Activated CD8-positive, alpha-beta memory T cell treated with anti-CD3 and anti-CD28 coated beads, Interleukin-2, amount 50 U/mL, for 48 hours (primary cell): ENCODE results near the gene GRID1.

Experiments
- DNase-seq: peaks from one replicate; pipeline ENCODE4 v3.0.0-alpha.2; 2020

The GRID1 gene

DNA sequence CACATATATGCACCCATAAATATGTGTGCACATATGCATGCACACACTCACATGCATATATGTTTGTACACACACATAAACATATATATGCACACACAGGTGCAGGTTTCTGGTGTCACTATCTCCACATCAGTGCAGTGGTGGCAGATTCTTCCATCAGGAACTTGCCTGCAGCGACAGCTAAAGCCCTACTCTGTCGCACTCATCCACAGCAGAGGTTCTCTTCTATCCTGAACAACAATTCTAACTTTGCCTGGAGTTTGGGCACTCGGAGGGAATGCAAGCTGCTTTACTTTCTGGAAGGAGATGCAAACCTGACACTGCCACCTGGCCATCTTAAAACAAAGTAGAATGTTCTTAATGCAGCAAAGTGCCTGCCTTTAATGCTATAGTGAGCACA, 745.8 kb downstream of the GRID1 start:
- no peak for DNase-seq

DNA sequence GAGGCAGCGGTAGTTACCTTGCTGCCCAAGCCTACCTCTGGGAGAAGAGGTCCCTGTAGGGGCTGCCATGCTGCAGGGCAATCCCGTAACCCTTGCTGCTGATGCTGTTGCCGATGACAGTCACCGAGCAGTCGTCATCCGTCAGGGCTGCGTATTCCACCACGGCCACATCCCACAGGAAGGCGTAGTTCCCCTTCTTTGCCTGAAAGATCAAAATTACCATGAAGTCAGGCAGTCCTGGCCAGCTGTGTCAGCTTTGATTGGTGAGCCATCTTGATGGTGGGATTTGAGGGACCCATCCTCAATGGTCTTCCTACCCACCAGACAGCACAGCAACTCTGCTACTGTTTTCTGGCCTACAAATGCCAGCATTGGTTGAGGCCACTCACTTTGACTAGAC, 746.8 kb downstream of the GRID1 start:
- no peak for DNase-seq

DNA sequence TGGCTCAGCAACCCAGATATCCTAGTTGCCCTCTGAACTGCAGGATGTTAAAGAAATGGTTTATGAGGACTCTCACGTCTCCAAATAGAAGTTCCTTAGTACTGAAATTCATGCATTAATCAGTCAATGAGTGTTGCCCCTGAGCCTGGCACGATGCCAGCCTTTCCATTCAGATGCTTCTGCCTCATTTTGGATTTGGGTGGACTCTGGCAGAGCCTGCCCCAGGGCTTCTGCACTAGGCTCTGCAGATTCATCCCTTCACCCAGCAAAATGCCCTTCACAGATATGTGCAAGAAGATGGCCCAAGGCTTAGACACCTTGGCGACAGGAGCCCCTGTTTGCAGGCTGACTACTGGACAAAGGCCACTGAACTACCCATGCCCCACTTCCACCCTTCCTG, 747.8 kb downstream of the GRID1 start:
- peak; percentile 15 for DNase-seq

DNA sequence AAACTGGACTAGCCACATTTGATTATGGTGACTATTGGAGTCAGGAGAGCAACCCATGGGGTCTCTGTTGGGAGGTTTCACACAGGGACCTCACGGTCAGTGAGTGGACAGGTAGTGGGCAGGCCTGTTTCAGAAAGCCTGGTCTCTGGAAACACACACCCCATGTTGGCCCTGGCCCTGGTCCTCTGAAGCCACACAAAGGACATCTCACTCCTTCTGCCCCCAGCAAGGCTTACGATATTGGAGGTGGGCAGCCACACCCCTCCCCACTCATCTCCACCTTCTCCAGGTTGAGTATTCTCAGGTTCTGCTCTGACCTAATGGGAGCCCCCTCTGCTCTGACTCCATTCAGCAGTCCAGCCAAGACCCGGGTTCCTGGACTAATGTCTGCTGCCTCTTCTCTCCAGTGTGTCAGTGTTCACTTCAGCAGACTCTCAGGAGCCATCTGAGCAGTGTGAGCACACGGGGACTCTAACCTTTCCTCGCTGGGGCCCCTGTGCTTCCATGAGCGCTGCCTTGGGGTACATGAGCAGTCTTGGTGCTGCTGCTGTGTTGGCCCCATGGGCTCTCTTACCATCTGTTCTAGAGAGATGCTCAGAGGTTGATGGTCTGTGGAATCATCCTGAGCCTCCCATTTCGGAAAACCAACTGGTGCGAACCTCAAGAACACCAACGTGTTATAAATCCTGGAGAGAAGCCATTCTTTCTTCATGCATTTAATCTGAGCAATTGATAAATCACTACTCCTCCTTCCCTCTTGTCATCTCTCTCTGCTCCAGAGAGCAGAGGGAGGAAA, 748.6 kb downstream of the GRID1 start:
- DNase-seq: no peak

DNA sequence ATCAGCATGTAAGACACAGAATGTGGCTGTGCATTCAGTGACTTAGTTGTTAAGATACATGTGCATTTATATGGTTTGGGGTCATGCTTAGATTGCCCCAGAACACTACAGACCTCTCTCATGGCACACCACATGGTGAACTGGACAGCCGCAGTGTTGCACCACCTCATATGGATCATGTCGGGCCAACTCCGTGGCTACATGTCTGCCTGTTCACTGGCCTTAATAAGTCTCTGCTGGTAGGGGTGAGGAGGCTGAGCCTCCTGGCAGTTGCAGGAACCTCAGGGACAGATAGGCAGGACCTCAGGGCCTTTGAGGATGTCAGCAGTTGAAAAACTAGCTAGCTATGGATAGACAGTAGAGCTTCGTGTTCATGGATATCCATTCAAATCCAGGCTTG, 751.0 kb downstream of the GRID1 start:
- DNase-seq: peak; percentile 23

DNA sequence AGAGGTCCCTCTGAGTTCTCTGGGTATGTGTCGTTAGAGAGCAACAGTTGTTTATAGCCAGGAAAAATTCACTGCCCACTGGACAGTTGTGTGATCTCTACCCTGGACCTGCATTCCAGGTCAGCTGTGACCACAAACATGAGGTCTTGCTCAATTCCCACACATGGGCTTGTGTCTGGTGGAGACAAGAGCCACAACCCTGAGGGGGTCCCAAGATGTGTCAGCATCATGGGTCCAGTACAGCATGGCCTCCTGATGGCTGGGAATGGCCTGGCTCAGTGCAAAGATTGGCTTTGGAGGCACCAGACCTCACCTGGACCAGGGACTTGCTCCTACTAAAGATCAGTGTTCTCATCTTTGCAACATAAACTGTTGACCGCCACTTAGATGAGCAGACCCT, 751.6 kb downstream of the GRID1 start:
- no peak for DNase-seq

DNA sequence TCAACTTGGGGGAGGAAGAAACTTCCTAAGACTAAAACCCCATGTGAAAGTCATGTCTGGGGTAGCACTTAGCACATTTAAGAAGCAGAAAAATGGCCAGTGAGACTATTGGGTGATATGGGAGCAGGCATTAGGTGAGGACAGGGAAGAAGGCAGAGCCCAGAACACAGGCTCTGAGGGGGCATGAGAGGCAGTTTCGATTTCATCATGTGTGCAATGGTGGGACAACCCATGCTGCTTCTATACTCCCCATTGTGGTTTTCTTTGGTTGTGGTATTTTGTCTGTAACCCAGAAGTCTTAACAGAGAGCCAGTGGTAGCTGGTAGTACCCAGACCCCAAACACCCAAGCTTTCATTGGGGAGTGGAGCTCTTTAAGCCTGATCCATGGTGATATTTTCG, 752.0 kb downstream of the GRID1 start:
- DNase-seq: no peak

DNA sequence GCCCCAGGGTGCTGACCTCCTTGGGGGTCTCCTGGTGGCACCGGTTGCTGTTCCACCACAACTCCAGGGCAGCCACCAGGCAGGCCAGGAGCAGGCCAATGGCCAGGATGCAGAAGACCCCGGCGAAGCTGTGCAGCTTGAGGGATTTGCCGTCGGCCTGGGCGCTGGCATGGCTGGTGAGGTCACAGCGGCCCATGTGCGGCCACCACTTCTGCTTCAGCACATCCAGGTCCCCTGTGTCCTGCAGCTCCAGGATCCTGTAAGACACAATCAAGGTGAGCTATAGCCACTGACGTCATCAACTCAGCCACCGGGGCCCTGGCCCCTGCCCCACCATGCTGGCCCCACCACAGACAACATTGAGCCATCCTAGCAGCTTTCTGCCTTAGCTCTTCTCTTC, 753.2 kb downstream of the GRID1 start:
- DNase-seq: no peak

DNA sequence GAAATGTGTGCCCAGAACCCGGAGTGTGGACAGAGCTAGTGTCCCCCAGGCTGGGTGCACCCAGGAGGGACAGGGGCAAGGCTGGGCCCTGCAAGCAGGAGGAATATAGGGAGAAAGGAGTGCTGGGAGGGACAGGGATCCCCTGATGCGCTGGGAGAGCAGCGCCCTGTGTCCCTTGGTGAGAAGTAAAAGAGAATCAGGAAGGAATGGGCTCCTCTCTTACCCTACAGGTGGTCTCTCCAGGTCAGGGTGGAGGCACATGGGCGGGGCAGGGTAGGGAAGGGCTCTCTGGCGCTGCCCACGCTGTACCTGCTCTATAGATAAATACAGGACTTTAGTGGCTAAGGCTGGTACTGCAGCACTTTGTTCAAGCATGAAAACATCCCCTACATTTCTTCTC, 753.8 kb downstream of the GRID1 start:
- no peak for DNase-seq

DNA sequence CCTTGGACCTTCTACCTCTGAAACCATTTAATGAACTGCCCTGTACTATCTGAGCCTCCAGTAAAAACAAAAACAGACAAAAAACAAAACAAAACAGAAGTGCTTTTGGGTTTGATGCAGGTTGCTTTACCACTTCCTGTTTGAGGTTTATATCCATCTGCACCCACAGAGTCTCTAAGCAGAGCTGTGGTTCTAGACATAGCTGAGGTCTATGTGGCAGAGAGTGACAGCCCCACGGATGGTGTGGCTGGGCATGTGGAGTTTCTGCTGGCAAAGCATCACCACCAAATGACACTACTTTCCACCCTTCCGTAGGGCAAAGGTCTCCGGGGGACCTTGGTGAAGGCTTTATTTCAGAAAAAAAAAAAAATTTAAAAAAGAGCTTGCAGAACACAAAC, 754.2 kb downstream of the GRID1 start:
- DNase-seq: peak; percentile 52

DNA sequence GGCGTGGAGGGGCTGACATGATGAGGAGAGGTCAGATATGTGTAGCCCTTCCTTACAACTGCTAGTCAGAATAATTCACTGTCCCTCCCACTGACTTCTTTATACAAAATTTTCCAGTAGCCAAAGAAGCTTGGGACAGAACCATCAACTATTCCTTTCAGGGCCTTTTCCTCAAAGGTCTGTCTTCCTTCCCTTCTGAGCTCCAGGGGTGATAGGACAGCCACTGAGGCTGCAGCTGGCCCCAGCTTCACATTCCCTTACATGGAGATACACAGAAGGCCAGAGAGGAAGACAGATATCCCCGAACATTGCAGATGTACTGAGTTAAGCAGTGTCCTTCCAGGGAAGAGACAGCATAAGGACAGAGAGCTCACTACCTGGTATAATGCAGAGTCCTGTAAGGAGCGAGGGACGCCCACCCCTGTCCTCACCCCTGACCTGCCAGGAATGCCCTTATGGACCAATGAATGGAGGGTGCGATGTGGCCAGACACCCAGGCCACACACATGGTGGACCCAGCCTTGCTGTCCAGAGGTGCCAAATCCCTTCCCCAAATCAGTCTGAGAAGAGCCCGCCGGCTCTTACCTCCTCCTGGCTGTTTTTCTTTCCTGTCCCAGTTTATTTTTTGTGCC, 754.7 kb downstream of the GRID1 start:
- peak; percentile 33 for DNase-seq

DNA sequence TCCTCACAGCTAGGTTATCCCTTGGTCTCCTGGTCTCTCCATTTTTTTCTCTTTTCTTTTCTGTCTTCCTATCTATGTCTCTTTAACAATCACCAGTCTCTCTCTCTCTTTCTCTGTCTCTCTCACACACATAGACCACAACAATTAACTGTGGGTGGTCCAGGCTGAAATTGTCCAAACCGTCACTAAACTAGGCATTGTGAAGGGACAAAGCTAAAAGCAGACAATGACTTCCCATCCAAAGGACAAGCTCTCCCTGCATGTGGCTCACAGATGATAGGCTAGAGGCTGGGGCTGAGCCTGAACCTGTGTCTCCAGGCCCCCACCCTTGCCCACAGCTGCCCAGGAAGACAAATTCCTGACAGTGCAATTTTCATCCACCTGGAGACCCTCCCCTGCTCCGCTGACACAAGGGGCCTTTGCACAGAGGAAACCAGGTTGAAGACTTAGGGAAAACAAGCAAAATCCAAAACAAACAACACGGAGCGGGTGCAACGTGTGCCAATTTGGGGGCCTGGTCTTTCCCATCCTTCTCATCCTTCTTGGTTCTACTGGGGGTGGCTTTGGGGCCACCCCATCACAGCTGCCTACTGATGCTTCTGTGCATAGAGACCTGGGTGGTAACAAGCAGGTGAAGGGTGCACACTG, 755.4 kb downstream of the GRID1 start:
- peak; percentile 33 for DNase-seq

DNA sequence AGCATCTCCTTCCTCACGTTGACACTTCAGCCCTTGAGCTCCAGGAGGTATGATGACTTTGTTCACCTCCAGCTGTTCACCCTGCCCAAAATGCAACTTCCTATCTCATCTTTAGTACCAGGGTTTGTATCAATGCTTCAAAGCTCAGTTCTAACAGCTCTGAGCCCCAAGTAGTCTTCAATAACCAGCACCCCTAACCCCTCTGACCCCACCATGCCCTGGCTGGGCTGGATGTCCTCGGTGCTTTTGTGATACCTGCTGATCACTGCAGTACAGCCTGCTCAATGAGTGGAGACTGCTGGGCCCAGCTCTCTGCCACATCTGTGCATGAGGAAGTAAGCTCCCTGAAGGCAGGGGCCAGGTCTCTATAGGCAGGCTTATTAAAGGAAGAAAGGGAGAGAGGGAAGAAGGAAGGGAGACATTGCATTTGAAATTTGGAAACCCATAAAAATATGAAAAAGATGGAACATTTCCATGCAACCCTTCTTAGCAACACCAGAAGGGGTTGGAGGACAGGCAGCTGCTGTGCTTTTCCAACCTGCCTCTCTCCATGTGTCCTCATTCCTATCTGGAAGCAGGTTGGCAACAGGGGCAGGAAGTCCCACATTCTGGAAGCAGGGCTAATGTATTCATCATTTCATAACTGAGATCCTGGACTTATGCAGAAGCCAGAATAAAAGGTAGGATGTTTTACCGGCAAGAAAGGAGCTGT, 756.1 kb downstream of the GRID1 start:
- peak; percentile 29 for DNase-seq

DNA sequence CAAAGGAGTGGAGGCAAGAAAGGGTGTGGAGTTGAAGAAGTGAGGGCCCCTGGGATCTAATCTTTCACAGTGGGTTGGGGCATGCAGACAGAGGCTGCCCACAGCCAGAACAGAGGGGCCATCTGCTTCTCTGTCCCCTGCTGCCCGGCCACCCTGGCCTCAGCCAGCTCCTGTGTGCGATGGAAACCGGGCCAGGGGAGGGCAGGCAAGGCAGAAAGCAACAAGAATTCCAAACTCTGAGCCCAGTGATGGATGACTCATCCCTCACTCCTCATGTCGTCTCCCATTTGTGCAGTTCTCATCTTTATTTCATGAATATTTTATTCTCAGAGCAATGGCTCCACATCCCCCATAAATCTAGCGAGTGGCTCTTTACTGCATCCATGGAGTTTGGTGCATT, 757.1 kb downstream of the GRID1 start:
- DNase-seq: peak; percentile 10

DNA sequence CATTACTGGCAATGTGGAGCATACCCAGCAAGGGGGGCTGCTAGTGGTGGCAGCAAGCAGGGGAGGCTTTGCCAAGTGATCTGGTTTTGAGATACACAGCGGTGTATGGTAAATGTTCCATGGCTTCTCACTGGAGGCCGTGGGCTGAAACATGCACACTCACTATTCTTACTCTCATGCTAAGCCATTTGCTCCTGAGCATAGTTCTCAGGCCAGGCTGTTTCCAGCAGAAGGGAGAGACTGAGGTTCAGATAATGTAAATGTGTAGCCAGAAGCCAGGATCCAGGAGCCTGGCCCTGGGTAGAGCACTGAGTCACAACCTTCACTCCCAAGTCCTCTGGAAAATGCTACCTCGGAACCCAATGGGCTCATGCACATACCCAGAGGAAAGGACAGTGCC, 757.9 kb downstream of the GRID1 start:
- peak; percentile 18 for DNase-seq

DNA sequence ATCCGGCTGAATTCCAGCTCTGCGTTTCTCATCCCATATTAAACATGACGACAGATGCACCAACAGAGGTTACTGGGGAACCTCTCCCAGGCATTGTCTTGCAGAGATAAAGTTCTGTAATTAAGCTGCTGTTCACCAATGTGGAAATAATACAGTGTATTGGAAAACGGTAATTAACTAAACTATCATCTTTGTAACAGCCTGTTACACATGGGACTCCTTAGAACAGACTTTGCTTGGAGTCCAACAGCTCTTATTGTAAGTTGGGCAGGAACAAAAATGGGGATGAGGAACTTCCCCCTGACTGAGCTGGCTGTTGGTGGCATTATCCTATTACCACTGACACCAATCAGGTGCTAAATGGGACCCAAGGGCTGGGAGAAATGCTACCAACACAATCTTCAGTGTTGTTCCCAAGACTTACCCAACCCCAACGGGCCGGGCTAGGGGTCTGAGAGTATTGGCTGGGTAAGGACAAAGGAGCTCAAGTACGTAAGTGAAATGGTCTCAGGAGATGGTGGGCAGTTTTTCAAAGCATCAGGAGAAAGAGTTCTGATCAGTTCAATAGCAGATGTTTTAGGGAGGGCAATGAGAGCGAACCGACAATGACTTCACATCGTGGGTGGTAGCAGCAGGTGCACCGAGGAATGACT, 759.4 kb downstream of the GRID1 start:
- DNase-seq: no peak

DNA sequence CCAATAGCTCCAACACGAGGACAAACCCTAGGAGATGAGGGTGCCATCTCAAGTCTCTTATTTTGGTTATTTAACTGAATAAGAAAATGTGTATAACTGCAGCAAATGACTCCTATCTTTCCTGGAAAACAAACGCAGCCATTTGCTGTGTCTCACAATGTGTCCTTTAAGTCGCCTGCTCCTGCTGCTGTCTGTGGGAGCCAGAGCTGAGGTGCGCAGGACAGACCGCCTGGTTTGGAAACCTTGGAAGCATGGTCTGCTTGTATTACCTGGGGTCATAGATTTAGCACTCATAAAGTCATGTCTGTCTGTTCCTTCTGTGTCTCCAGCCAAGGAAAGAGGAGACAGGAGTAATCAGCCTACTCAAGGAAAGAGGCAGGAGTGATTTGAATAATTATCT, 760.2 kb downstream of the GRID1 start:
- no peak for DNase-seq

DNA sequence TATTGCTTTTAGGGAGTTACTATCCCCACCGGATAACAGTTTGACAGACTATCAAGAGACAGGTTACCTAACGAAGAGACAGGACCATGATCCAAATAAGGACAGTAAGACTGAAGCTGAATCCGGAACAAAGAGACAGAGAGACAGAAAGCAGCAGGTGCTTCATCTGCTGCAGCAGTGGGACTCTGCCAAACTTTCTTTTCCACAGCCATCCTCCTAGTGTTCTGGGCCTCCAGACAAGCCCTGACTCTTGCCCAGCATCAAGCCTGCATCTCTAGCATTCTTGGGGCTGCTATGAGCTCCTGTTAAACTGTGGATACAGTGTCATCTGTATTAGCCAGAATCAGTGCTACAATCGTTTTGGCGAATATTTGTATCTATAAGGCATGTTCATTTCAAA, 761.7 kb downstream of the GRID1 start:
- no peak for DNase-seq

DNA sequence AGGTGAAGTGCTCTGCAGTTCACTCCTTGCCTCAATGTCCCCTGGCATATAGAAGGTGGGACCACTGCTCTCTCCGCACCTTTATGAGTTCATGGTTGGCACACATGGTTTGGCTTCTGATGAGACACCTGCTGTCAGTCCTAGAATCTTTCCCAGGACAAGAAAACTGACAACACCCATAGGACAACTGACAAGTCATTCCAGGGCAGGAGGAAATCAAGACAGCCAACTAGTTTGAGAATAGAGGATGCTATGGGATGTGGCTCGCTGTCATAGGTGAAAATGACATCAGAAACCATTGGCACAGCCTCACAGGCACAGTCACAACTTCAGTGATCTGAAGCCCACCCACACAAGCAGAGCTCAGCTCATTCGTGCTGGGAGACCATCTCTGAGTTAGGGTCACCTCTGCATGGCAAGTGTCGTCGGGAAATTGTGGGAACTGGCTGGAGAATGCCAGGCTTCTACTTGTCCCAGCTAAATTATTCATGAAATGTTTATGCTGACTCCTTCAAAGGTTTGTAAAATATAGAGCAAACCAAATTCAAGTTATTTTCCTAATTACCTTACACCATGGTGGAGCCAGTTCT, 762.4 kb downstream of the GRID1 start:
- no peak for DNase-seq

DNA sequence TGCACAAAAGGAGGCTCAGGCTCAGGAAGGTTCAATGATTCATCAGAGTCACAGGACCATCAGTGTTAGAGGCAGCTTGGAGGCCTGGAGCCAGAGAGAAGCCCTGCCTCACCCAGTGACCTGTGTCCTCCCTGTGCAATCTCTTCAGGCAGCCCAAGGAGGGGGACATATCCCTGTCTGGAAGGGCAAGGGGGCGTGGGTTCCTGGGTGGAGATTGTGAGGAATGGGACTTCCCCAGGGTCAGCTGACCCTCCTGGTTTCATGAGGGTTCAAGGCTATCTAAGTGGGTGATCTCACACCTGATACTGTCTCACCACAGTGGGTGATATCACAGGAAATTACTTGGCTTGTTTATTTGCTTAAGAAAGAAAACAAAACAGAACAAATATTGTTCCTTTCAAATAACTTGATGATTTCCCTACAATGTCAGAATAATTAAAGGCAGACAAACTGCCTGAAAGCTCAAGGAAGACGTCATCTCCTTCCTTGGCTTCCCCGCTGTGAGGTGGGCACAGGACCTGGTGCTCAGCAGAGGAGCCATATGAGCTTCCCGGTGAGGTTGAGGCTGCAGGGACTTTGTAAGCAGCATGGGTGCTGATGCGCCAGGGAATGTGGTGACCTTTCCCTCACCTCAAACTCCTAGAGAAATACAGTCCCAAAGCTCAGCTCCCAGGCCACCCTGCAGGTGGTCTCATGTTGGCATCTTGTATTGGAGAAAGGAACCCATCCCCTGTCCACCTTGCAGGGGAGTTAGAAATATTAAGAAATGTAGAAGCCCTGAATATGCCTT, 763.2 kb downstream of the GRID1 start:
- DNase-seq: no peak

DNA sequence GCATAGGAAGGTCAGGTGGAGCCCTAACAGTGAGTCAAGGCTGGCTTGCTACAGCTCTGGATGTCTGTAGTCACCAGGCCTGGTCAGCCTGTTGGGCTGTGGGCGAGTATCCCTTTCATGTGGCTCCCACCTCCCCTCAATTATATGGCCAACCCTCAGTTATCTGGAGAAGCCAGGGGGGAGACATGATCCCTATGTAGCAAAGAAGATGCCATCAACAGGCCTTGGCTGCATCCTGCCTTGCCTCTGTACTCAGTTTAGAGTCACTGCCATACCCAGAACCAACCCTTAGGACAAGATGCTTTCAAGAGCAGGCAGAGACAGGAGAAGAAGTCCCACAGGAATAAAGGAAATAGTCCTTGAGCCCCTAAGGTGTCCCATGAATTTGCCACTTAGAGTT, 763.9 kb downstream of the GRID1 start:
- no peak for DNase-seq

DNA sequence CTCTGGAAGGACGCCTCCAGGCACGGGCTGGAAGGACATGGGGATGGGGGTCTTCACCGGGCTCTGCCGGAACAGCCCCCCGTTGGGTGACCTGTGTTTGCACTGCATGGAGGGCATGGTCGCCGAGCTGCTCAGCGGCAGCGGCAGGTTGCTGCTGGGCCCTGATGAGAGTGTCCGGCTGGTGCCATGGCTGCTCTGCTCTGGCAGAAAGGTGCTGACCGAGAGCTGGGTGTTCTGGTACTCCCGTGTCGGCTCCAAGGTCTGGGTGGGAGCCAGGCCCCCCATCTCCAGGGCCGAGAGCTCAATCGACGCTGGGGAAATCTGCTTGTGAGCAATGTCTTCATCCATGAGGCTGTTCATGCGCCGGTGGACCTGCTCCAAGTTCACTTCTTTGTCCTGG, 764.3 kb downstream of the GRID1 start:
- no peak for DNase-seq
